Uterus (tissue), 4 donors: ENCODE data around the gene ITSN1. TPM values are rescaled to one million over a fixed set of nuclear protein-coding genes. Genes with fewer than 3 reads are reported as not detected.

Source experiments
- DNase-seq, 2 donors: peaks; one replicate each; pipeline ENCODE4 v3.0.0-alpha.2; 2019 to 2020
- H3K27ac ChIP-seq, 2 donors: fragments of 200-600 bp; sonication (generic); 1 replicate in 1 of 2; 2 replicates in 1 of 2; pipeline ENCODE4 v1.5.1; 2016 to 2018
- H3K27me3 ChIP-seq, 2 donors: fragments of 200-600 bp; sonication (generic); one replicate each; pipeline ENCODE4 v1.5.1; 2018 to 2019; ENCODE audit warnings: control low read depth in 1 of 2
- H3K36me3 ChIP-seq, 2 donors: fragments of 200-600 bp; sonication (generic); one replicate each; pipeline ENCODE4 v1.5.1; 2019; ENCODE audit warnings: control low read depth in 1 of 2
- H3K4me1 ChIP-seq, 2 donors: fragments of 200-600 bp; sonication (generic); one replicate each; pipeline ENCODE4 v1.5.1; 2018 to 2019; ENCODE audit warnings: control low read depth in 1 of 2
- H3K4me3 ChIP-seq, 2 donors: fragments of 200-600 bp; sonication (generic); 1 replicate in 1 of 2; 2 replicates in 1 of 2; pipeline ENCODE4 v1.5.1; 2018 to 2019; ENCODE audit warnings: mild to moderate bottlenecking in 1 of 2
- H3K9me3 ChIP-seq, 2 donors: fragments of 200-600 bp; sonication (generic); one replicate each; pipeline ENCODE4 v1.5.1; 2019; ENCODE audit warnings: control low read depth in 1 of 2
- POLR2A ChIP-seq, 2 donors: fragments of 450-650 bp; IDR thresholded peaks; one replicate each; pipeline ENCODE4 v1.6.1; 2016; ENCODE audit warnings: antibody characterized with exemption in 2 of 2, mild to moderate bottlenecking in 1 of 2, moderate library complexity in 1 of 2
- intact Hi-C: fragments of 100-400 bp; cut with DNase I; formaldehyde crosslinking; loops from one replicate; pipeline ENCODE4 v1.15.1; 2023; ENCODE audit warnings: low total_unique reads
- total RNA-seq, 4 donors: library from RNA; depleted of rRNA in 3 of 4; stranded (reverse); fragments of >200 nt in 3 of 4; gene quantifications; one replicate each; pipeline versions ENCODE4 v1.1.0 to v1.2.4, GENCODE V29; 2014 to 2023
- TF ChIP-seq, protein P1 (sequence below), 4 experiments: fragments of 200-600 bp in 2 of 4; fragments of 450-650 bp in 2 of 4; sonication (generic) in 2 of 4; IDR thresholded peaks; one replicate each; pipeline ENCODE4 v1.5.1; 2016 to 2019; ENCODE audit warnings: antibody characterized with exemption in 4 of 4, mild to moderate bottlenecking in 2 of 4, moderate library complexity in 1 of 4
- donor health status: DM: yes; HTN: yes; CAD: no.

ITSN1 gene
- total RNA-seq, 4 donors from 2014 or later: 21.8 to 77.4 (median 48.1) TPM

DNA sequence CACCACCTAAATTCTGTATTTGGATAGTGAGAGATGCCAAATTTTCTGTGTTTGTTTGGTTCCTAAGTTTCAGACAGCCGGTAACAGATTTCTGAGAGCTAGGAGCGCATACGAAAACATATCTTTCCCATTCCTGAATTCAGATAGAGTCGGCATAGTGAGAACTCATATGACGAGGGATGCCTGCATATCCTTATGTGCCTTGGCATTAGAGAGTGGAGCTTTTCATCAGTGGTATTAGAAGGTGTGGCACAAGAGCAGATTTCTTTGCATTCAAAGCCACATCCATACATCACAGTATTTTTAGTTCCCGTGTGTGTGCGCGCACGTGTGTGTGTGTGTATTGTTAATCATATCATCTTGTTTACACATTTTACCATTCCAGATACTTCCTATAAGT is 187.5 kb downstream of the ITSN1 start:
- intact Hi-C loops: no loop called here
- no peak overlapping the region for H3K4me3 ChIP-seq
- no peak for DNase-seq
- no peak for TF ChIP-seq POLR2A (IDR thresholded peaks at IDR 0.05)
- H3K4me1 ChIP-seq: peaks cover 5 to 7% of the 10 kb centered on the region in 2 donors
- no peaks in the 10 kb centered on the region for H3K27me3 ChIP-seq
- no peaks in the 10 kb centered on the region for H3K9me3 ChIP-seq
- H3K36me3 ChIP-seq: no peaks in the 10 kb centered on the region
- H3K27ac ChIP-seq: no peak overlapping the region

DNA sequence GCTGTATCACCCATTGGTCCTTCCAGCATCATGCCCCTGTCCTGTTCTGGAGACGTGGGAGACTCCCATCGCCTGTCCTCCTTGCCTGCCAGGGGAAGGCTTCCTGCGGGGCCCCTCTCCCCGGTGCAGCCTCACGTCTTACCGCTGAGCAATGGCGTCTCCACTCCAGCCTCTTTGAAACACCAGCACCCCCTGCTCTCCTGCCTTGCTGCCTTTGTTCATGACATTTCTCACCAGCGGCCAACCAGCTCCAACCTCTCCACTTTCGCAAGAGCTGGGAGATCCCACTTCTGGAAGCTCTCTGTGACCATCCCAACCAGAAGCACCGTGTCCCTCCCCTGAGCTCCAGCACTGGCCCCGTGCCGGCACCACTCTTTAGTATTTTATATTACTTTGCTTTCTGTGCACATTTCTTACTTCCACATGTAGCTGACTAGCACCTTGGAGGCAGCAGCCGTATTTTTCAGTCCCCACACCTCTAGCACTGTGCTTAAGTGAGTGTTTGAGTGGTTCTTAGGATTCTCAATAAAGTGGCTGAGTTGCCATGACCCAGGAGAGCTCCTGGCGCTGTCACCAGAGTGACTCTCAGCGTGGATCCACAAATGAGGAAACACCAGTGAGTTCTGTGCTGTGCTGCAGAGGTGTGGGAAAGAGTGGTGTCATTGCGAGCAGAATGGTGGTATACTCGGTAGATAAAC is 189.8 kb downstream of the ITSN1 start:
- intact Hi-C loops: no loop called here
- H3K36me3 ChIP-seq: no peaks in the 10 kb centered on the region
- no peaks in the 10 kb centered on the region for H3K9me3 ChIP-seq
- H3K27ac ChIP-seq: no peak overlapping the region
- TF ChIP-seq, protein P1, sequence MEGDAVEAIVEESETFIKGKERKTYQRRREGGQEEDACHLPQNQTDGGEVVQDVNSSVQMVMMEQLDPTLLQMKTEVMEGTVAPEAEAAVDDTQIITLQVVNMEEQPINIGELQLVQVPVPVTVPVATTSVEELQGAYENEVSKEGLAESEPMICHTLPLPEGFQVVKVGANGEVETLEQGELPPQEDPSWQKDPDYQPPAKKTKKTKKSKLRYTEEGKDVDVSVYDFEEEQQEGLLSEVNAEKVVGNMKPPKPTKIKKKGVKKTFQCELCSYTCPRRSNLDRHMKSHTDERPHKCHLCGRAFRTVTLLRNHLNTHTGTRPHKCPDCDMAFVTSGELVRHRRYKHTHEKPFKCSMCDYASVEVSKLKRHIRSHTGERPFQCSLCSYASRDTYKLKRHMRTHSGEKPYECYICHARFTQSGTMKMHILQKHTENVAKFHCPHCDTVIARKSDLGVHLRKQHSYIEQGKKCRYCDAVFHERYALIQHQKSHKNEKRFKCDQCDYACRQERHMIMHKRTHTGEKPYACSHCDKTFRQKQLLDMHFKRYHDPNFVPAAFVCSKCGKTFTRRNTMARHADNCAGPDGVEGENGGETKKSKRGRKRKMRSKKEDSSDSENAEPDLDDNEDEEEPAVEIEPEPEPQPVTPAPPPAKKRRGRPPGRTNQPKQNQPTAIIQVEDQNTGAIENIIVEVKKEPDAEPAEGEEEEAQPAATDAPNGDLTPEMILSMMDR (IDR thresholded peaks at IDR 0.05): no peak
- TF ChIP-seq POLR2A (IDR thresholded peaks at IDR 0.05): no peak
- H3K4me3 ChIP-seq: no peak overlapping the region
- H3K27me3 ChIP-seq: no peaks in the 10 kb centered on the region
- DNase-seq: no peak
- H3K4me1 ChIP-seq: peaks cover 0 to 7% of the 10 kb centered on the region in 2 donors

DNA sequence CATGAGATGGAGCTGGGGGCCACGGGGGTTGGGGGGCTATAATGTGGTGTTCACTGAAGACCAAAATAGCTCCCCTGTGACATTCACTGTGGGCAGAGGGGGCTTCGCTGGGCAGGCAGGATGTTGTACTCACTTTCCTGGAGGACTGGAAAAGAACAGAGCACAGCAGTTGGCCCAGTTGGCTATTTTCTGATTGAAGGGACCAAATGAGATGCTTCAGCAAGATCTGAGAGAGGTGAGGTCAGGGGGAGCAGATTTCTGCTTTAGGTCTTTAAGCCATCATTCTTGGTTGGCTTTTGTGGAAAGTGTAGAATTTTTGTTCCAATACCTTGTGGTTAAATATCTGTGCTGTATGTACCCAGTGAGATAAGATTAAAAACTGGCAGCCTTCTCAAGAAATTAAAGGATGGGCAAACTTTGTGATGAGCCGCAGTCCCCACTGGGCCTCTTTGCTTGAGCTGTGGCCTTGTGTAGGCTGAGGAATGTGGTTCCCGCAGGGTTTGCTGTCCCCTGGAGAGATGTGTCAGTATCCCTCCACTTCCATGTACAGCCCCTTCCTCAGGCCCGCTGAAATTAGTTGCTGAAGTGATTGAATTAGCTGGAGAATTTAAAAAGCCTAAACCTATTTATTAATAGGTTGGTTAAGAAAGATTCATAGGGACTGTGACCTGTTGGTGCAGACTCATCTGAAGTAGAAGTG is 192.7 kb downstream of the ITSN1 start:
- H3K9me3 ChIP-seq: no peaks in the 10 kb centered on the region
- no peak overlapping the region for H3K4me3 ChIP-seq
- no peaks in the 10 kb centered on the region for H3K36me3 ChIP-seq
- H3K27me3 ChIP-seq: no peaks in the 10 kb centered on the region
- H3K27ac ChIP-seq: no peak overlapping the region
- no peak for DNase-seq
- TF ChIP-seq, protein P1 (IDR thresholded peaks at IDR 0.05): no peak
- no peak for TF ChIP-seq POLR2A (IDR thresholded peaks at IDR 0.05)
- intact Hi-C loops: no loop called here
- no peaks in the 10 kb centered on the region for H3K4me1 ChIP-seq

DNA sequence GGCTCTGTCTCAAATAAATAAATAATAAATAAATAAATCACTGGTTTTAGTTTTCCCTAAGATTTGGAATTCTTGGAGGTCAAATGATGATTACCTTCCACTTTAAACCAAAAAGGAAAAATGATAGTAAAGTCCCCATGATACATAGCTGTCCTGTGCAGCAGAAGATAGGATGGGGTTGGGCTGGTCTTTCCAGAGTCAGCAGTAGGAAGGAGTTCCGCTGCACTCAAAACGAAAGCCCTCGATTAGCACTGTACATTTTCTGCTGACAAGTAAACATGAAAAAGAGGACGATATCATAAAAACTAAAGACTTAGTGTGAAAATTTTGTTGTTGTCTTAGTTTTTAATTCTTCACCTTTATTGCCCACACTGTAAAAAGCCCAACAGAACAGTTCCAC is 193.6 kb downstream of the ITSN1 start:
- Histone ChIP-seq H3K4me1 (no peaks in the 10 kb centered on the region), H3K9me3 (no peaks in the 10 kb centered on the region), H3K4me3 (no peak overlapping the region), H3K27ac (no peak overlapping the region), H3K27me3 (no peaks in the 10 kb centered on the region), H3K36me3 (no peaks in the 10 kb centered on the region)
- DNase-seq: no peak
- no peak for TF ChIP-seq POLR2A (IDR thresholded peaks at IDR 0.05)
- TF ChIP-seq, protein P1 (IDR thresholded peaks at IDR 0.05): no peak
- intact Hi-C loops: no loop called here

DNA sequence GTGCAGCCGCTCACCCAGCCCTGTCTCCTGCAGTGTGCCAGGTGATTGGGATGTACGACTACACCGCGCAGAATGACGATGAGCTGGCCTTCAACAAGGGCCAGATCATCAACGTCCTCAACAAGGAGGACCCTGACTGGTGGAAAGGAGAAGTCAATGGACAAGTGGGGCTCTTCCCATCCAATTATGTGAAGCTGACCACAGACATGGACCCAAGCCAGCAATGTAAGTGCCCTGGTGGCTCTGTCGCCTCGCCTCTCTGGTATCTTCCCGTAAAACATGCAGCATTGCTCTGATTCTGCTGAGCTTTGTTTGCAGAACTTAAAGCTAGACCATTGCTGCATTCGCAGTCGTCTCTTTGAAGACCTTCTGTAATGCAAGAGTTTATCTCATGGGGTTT is 194.1 kb downstream of the ITSN1 start:
- H3K4me1 ChIP-seq: no peaks in the 10 kb centered on the region
- intact Hi-C loops: no loop called here
- H3K27ac ChIP-seq: no peak overlapping the region
- no peak for TF ChIP-seq POLR2A (IDR thresholded peaks at IDR 0.05)
- TF ChIP-seq, protein P1 (IDR thresholded peaks at IDR 0.05): no peak
- H3K9me3 ChIP-seq: no peaks in the 10 kb centered on the region
- no peaks in the 10 kb centered on the region for H3K36me3 ChIP-seq
- H3K27me3 ChIP-seq: no peaks in the 10 kb centered on the region
- H3K4me3 ChIP-seq: no peak overlapping the region
- DNase-seq: no peak
